ENCODE measurements around the gene ACTBL2. TPM values are rescaled to one million over a fixed set of nuclear protein-coding genes. Genes with fewer than 3 reads are reported as not detected.

Gene ACTBL2
- total RNA-seq, 1 donor from 2014 or later: not detected

- Mint-ChIP-seq H3K27me3 (peaks cover 18% of the 10 kb centered on the region), H3K4me3 (no peak overlapping the region), H3K4me1 (peaks cover 4% of the 10 kb centered on the region), H3K36me3 (ENCODE audit: low read depth) (no peaks in the 10 kb centered on the region), H3K27ac (no peak overlapping the region), H3K9me3 (no peaks in the 10 kb centered on the region)
- DNase-seq: no peak
- intact Hi-C loops (cut with micrococcal nuclease): no loop called here
Measured at GRCh38 chr5:57504357-57504756, 21.7 kb upstream of the ACTBL2 start.

- intact Hi-C loops (cut with micrococcal nuclease): no loop called here
- H3K27me3 Mint-ChIP-seq: peaks cover 18% of the 10 kb centered on the region
- no peak overlapping the region for H3K27ac Mint-ChIP-seq
Measured at GRCh38 chr5:57503433-57503832, 20.8 kb upstream of the ACTBL2 start.

GRCh38 chr5:57501414-57502201 is 19.0 kb upstream of the ACTBL2 start:
- peaks cover 14% of the 10 kb centered on the region for H3K27me3 Mint-ChIP-seq
- H3K36me3 Mint-ChIP-seq (ENCODE audit: low read depth): no peaks in the 10 kb centered on the region
- no peaks in the 10 kb centered on the region for H3K9me3 Mint-ChIP-seq
- H3K4me1 Mint-ChIP-seq: peaks cover 19% of the 10 kb centered on the region
- DNase-seq: no peak
- intact Hi-C loops (cut with micrococcal nuclease): no loop called here
- no peak overlapping the region for H3K27ac Mint-ChIP-seq
- H3K4me3 Mint-ChIP-seq: no peak overlapping the region

More at GRCh38 chr5:57503433-57503832, 20.8 kb upstream of the ACTBL2 start:
- H3K36me3 Mint-ChIP-seq (ENCODE audit: low read depth): no peaks in the 10 kb centered on the region
- no peaks in the 10 kb centered on the region for H3K9me3 Mint-ChIP-seq
- H3K4me3 Mint-ChIP-seq: no peak overlapping the region
- DNase-seq: no peak
- peaks cover 13% of the 10 kb centered on the region for H3K4me1 Mint-ChIP-seq

GRCh38 chr5:57499262-57500050 is 16.8 kb upstream of the ACTBL2 start:
- DNase-seq: peak; percentile 74
- H3K27me3 Mint-ChIP-seq: peaks cover 5% of the 10 kb centered on the region
- intact Hi-C loops (cut with micrococcal nuclease): loop anchor here (1.0 to 5.0 kb wide), 5 partner anchors 116 to 961 kb away; partner anchors contain the start of gene PLK2
- H3K27ac Mint-ChIP-seq: peak overlapping the region; percentile 59
- peak overlapping the region; percentile 73 for H3K4me3 Mint-ChIP-seq
- H3K36me3 Mint-ChIP-seq (ENCODE audit: low read depth): no peaks in the 10 kb centered on the region
- H3K4me1 Mint-ChIP-seq: peaks cover 34% of the 10 kb centered on the region
- H3K9me3 Mint-ChIP-seq: no peaks in the 10 kb centered on the region

- Mint-ChIP-seq H3K36me3 (ENCODE audit: low read depth) (no peaks in the 10 kb centered on the region), H3K27ac (no peak overlapping the region), H3K4me1 (peaks cover 40% of the 10 kb centered on the region), H3K9me3 (no peaks in the 10 kb centered on the region), H3K27me3 (no peaks in the 10 kb centered on the region), H3K4me3 (no peak overlapping the region)
- no peak for DNase-seq
- intact Hi-C loops (cut with micrococcal nuclease): loop anchor here (2.0 to 5.0 kb wide), 2 partner anchors 173 to 280 kb away; no protein-coding TSS in a partner anchor
Measured at GRCh38 chr5:57497733-57498132, 15.1 kb upstream of the ACTBL2 start.

- DNase-seq: peak; percentile 73
- Mint-ChIP-seq H3K27ac (peak overlapping the region; percentile 23), H3K27me3 (no peaks in the 10 kb centered on the region), H3K4me3 (peak overlapping the region; percentile 45), H3K9me3 (no peaks in the 10 kb centered on the region), H3K4me1 (peaks cover 41% of the 10 kb centered on the region), H3K36me3 (ENCODE audit: low read depth) (no peaks in the 10 kb centered on the region)
- intact Hi-C loops (cut with micrococcal nuclease): loop anchor here (5.0 kb wide), 1 partner anchor 282 kb away; no protein-coding TSS in a partner anchor
Measured at GRCh38 chr5:57495285-57496086, 12.9 kb upstream of the ACTBL2 start.

GRCh38 chr5:57494104-57495098 is 11.8 kb upstream of the ACTBL2 start:
- Mint-ChIP-seq H3K4me3 (peak overlapping the region; percentile 45), H3K4me1 (peaks cover 40% of the 10 kb centered on the region), H3K27me3 (no peaks in the 10 kb centered on the region), H3K9me3 (no peaks in the 10 kb centered on the region), H3K27ac (peak overlapping the region; percentile 23), H3K36me3 (ENCODE audit: low read depth) (no peaks in the 10 kb centered on the region)
- intact Hi-C loops (cut with micrococcal nuclease): loop anchor here (5.0 kb wide), 1 partner anchor 283 kb away; no protein-coding TSS in a partner anchor
- DNase-seq: peak; percentile 75

- intact Hi-C loops (cut with micrococcal nuclease): no loop called here
- no peaks in the 10 kb centered on the region for H3K27me3 Mint-ChIP-seq
- H3K36me3 Mint-ChIP-seq (ENCODE audit: low read depth): no peaks in the 10 kb centered on the region
- H3K27ac Mint-ChIP-seq: no peak overlapping the region
- peaks cover 29% of the 10 kb centered on the region for H3K4me1 Mint-ChIP-seq
- no peaks in the 10 kb centered on the region for H3K9me3 Mint-ChIP-seq
- H3K4me3 Mint-ChIP-seq: no peak overlapping the region
- DNase-seq: peak; percentile 42
Measured at GRCh38 chr5:57493034-57493433, 10.4 kb upstream of the ACTBL2 start.

- H3K27ac Mint-ChIP-seq: no peak overlapping the region
- H3K4me1 Mint-ChIP-seq: peaks cover 31% of the 10 kb centered on the region
- DNase-seq: no peak
- no peak overlapping the region for H3K4me3 Mint-ChIP-seq
- no peaks in the 10 kb centered on the region for H3K9me3 Mint-ChIP-seq
- no peaks in the 10 kb centered on the region for H3K36me3 Mint-ChIP-seq (ENCODE audit: low read depth)
- no peaks in the 10 kb centered on the region for H3K27me3 Mint-ChIP-seq
- intact Hi-C loops (cut with micrococcal nuclease): no loop called here
Measured at GRCh38 chr5:57492632-57493031, 10.0 kb upstream of the ACTBL2 start.

- H3K27me3 Mint-ChIP-seq: no peaks in the 10 kb centered on the region
- DNase-seq: no peak
- H3K36me3 Mint-ChIP-seq (ENCODE audit: low read depth): no peaks in the 10 kb centered on the region
- H3K4me1 Mint-ChIP-seq: peaks cover 28% of the 10 kb centered on the region
- H3K9me3 Mint-ChIP-seq: no peaks in the 10 kb centered on the region
- intact Hi-C loops (cut with micrococcal nuclease): no loop called here
- no peak overlapping the region for H3K27ac Mint-ChIP-seq
- no peak overlapping the region for H3K4me3 Mint-ChIP-seq
Measured at GRCh38 chr5:57491369-57491965, 8.9 kb upstream of the ACTBL2 start.

- no peaks in the 10 kb centered on the region for H3K9me3 Mint-ChIP-seq
- peaks cover 7% of the 10 kb centered on the region for H3K4me1 Mint-ChIP-seq
- no peak for DNase-seq
- H3K36me3 Mint-ChIP-seq (ENCODE audit: low read depth): no peaks in the 10 kb centered on the region
- H3K27me3 Mint-ChIP-seq: peaks cover 5% of the 10 kb centered on the region
- intact Hi-C loops (cut with micrococcal nuclease): no loop called here
- H3K27ac Mint-ChIP-seq: no peak overlapping the region
- H3K4me3 Mint-ChIP-seq: no peak overlapping the region
Measured at GRCh38 chr5:57488215-57488955, 5.8 kb upstream of the ACTBL2 start.

Measured in activated CD4-positive, alpha-beta T cell treated with anti-CD3 and anti-CD28 coated beads, Interleukin-2, amount 10 ng/mL, durations not matched to agents 24 days and 14 days (primary cell).